Measurements from ENCODE around the gene THOC1. TPM values are rescaled to one million over a fixed set of nuclear protein-coding genes. Genes with fewer than 3 reads are reported as not detected.
"Not testable (repeated sequence)": the region's sequence is repeated elsewhere in the genome, so short reads cannot be mapped to it uniquely, and the experiment has no call there.

THOC1 gene
- total and polyA plus RNA-seq, 3 donors from 2014 or later = 41.6 to 82.2 (median 79.7) TPM

DNA sequence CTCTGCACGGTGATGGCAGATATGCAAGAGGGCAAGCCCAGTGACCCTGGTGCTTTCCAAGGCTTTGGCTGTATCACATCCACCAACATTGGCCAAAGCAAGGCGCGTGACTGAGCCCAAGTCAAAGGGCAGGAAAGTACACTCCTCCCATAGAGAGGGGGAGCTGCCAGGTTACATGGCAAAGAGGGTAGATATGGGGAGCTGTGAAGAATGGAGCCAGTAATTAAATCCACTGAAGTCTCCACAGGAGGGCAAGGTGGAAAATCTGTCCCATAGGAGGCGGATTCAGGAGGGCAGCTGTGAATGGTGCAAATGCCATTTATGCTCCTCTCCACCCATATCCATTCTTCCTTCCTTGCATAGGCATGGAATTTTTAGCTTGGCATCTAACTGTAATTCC is 44.6 kb upstream of the THOC1 start:
- DNase-seq = no peak
- H3K9me3 ChIP-seq = no peaks in the 10 kb centered on the region
- intact Hi-C loops (cut with DNase I; ENCODE audit: low total_unique reads) = no loop called here
- 58 to 60% methylated on average over 4 of the region's 4 CpGs for WGBS, 2 donors
- no peak for TF ChIP-seq POLR2A (IDR thresholded peaks at IDR 0.05)
- no peak for TF ChIP-seq CTCF (IDR thresholded peaks at IDR 0.05)
- no peaks in the 10 kb centered on the region for H3K4me1 ChIP-seq
- H3K4me3 ChIP-seq = no peak overlapping the region
- H3K27me3 ChIP-seq = no peaks in the 10 kb centered on the region
- no peaks in the 10 kb centered on the region for H3K36me3 ChIP-seq (ENCODE audit: low read depth, missing control alignments)
- H3K27ac ChIP-seq = no peak overlapping the region

DNA sequence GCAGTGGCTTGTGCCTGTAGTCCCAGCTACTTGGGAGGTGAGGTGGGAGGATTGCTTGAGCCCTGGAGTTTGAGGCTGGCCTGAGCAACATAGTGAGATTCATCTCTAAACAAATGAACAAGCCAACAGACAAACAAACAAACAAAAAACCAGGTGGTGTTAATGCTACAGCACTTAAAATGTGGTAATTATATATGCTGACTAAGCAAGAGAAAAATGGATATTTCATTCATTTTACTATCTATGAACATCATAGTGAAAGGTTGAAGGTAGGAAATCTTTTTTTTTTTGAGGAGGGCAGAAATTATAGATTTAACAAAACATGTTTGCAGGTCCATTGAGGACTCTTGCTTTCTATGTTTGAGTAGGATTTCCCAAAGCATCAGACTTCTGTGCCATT is 42.2 kb upstream of the THOC1 start:
- H3K27ac ChIP-seq = no peak overlapping the region
- intact Hi-C loops (cut with DNase I; ENCODE audit: low total_unique reads) = no loop called here
- no peaks in the 10 kb centered on the region for H3K4me1 ChIP-seq
- no peaks in the 10 kb centered on the region for H3K9me3 ChIP-seq
- no peaks in the 10 kb centered on the region for H3K27me3 ChIP-seq
- H3K36me3 ChIP-seq (ENCODE audit: low read depth, missing control alignments) = no peaks in the 10 kb centered on the region
- TF ChIP-seq POLR2A (IDR thresholded peaks at IDR 0.05) (no peak), CTCF (IDR thresholded peaks at IDR 0.05) (no peak)
- no peak overlapping the region for H3K4me3 ChIP-seq
- no peak for DNase-seq

DNA sequence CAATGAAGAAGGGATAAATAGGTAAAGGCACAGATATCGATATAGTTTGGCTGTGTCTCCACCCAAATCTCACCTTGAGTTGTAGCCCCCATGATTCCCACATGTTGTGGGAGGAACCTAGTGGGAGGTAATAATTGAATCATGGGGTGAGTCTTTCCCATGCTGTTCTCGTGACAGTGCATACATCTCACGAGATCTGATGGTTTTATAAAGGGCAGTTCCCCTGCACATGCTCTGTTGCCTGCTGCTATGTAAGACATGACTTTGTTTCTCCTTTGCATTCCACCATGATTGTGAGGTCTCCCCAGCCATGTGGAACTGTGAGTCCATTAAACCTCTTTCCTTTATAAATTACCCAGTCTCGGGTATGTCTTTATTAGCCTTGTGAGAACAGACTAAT is 40.2 kb upstream of the THOC1 start:
- H3K9me3 ChIP-seq; H3K4me3 ChIP-seq; H3K27me3 ChIP-seq; H3K36me3 ChIP-seq (ENCODE audit: low read depth, missing control alignments); DNase-seq; H3K4me1 ChIP-seq; intact Hi-C loops (cut with DNase I; ENCODE audit: low total_unique reads); H3K27ac ChIP-seq: not testable (repeated sequence)
- 90 to 98% methylated on average over 4 of the region's 4 CpGs for WGBS, 2 donors

DNA sequence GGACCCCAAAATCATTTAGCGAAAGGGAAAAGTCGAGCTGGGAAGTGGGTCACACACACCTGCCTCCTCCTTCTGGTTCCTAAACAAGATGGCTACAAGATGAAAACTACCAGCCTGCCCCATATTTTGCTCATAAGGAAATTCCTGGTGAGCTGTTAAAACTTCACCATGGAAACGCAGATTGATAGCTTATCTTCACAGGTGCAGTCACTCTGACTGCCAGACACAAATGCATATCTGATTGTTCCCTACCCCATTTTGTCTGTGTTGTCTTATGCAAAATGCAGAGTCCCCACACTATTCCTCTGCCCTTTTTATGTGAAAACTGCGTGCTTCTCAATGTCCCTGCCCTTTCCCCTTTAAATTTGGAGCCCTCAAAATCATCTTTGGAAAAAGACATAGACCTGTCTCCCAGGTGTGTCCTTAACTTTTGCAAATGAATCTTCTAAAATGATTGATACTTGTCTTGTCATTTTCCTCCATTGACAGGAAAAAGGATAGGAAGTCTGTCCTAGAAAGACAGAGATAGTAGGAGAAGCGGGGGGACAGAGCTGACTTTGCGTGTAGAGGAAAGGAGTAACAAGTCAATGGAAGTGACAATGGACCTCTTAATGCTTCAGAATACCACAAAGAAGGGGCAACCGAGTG is 38.9 kb upstream of the THOC1 start:
- 82 to 94% methylated on average over 7 of the region's 7 CpGs for WGBS, 2 donors
- H3K4me1 ChIP-seq = no peaks in the 10 kb centered on the region
- intact Hi-C loops (cut with DNase I; ENCODE audit: low total_unique reads) = no loop called here

DNA sequence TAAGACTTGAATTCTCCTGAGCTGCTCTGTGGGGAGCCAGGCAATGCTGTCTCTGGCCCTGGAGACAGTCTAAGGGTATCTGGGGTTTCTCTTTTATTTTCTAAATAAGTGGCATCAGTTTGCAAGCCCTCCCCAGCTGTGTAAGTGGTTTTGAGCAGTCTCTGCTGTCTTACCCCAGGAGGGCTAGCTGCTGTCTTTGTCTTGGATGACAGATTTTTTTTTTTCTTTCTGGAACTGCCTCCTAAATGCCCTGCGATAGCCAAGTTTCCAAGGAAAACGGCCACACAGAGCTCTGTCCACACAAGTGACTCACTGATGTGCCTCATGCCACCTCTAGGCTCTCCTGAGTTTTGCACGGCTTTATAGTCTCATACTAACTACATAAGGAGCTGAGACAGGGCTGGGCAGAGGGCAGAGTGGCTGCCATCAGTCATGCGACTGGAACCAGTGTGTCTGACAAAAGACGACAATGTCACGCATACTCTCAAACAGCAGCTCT is 37.2 kb upstream of the THOC1 start:
- intact Hi-C loops (cut with DNase I; ENCODE audit: low total_unique reads) = no loop called here
- Histone ChIP-seq H3K36me3 (ENCODE audit: low read depth, missing control alignments) (no peaks in the 10 kb centered on the region), H3K9me3 (no peaks in the 10 kb centered on the region), H3K27ac (no peak overlapping the region), H3K4me3 (no peak overlapping the region), H3K4me1 (no peaks in the 10 kb centered on the region), H3K27me3 (no peaks in the 10 kb centered on the region)
- TF ChIP-seq CTCF (IDR thresholded peaks at IDR 0.05) (no peak), POLR2A (IDR thresholded peaks at IDR 0.05) (no peak)
- DNase-seq = no peak
- WGBS, 2 donors = 74 to 86% methylated on average over 6 of the region's 6 CpGs

More for the DNA sequence above, 38.9 kb upstream of the THOC1 start:
- Histone ChIP-seq H3K27me3 (no peaks in the 10 kb centered on the region), H3K9me3 (no peaks in the 10 kb centered on the region), H3K36me3 (ENCODE audit: low read depth, missing control alignments) (no peaks in the 10 kb centered on the region), H3K27ac (no peak overlapping the region), H3K4me3 (no peak overlapping the region)
- TF ChIP-seq CTCF (IDR thresholded peaks at IDR 0.05) (no peak), POLR2A (IDR thresholded peaks at IDR 0.05) (no peak)
- no peak for DNase-seq
